Thyroid gland (tissue), 4 donors: ENCODE measurements around the gene SH2D4B.

ENCODE experiments used
- CTCF ChIP-seq, 6 experiments: fragments of 200-600 bp in 3 of 6; fragments of 450-650 bp in 3 of 6; sonication (generic) in 3 of 6; IDR thresholded peaks; one replicate each; pipeline ENCODE4 v1.5.1; 2016 to 2019; ENCODE audit warnings: antibody characterized with exemption in 6 of 6, mild to moderate bottlenecking in 2 of 6, inconsistent platforms in 1 of 6, moderate library complexity in 1 of 6
- POLR2A ChIP-seq, 2 donors: fragments of 450-650 bp; IDR thresholded peaks; one replicate each; pipeline ENCODE4 v1.6.1; 2017; ENCODE audit warnings: antibody characterized with exemption in 2 of 2, mild to moderate bottlenecking in 2 of 2, moderate library complexity in 1 of 2

- no peak for TF ChIP-seq CTCF (IDR thresholded peaks at IDR 0.05)
- no peak for TF ChIP-seq POLR2A (IDR thresholded peaks at IDR 0.05)
Measured at GRCh38 chr10:80528185-80528700, 9.5 kb upstream of the SH2D4B start.
